GM12865 (cell line): Measurements from ENCODE around the gene SMARCA4.
"Not testable (repeated sequence)": the region's sequence is repeated elsewhere in the genome, so short reads cannot be mapped to it uniquely, and the experiment has no call there.

ENCODE experiments used
- DNase-seq: peaks from one replicate; pipeline ENCODE4 v3.0.0; 2010; ENCODE audit warnings: low read depth
- H3K4me3 ChIP-seq: 2 replicates; pipeline ENCODE4 v1.5.1; 2011; ENCODE audit warnings: mild to moderate bottlenecking, low read depth, low read length, control low read depth
- CTCF ChIP-seq: IDR thresholded peaks from 2 replicates; pipeline ENCODE4 v1.5.1; 2011; ENCODE audit warnings: low read length, control low read depth, low read depth, inconsistent platforms; ENCODE audit not compliant: insufficient read depth; ENCODE audit errors: missing control alignments

SMARCA4 gene

GRCh38 chr19:11098861-11099260 lies 138.0 kb downstream of the SMARCA4 start:
- TF ChIP-seq CTCF = no peak
- DNase-seq = no peak
- H3K4me3 ChIP-seq = no peak overlapping the region

GRCh38 chr19:11100049-11100448 lies 139.2 kb downstream of the SMARCA4 start:
- no peak for DNase-seq
- no peak for TF ChIP-seq CTCF
- no peak overlapping the region for H3K4me3 ChIP-seq

- no peak for TF ChIP-seq CTCF
- H3K4me3 ChIP-seq = no peak overlapping the region
- DNase-seq = no peak
Observed at GRCh38 chr19:11101057-11101456, 140.2 kb downstream of the SMARCA4 start.

- DNase-seq = no peak
- TF ChIP-seq CTCF = no peak
- H3K4me3 ChIP-seq = no peak overlapping the region
Observed at GRCh38 chr19:11102944-11103343, 142.1 kb downstream of the SMARCA4 start.

- H3K4me3 ChIP-seq, DNase-seq: not testable (repeated sequence)
Observed at GRCh38 chr19:11103667-11104066, 142.8 kb downstream of the SMARCA4 start.

GRCh38 chr19:11105014-11105636 lies 144.3 kb downstream of the SMARCA4 start:
- no peak for DNase-seq

GRCh38 chr19:11106477-11106876 lies 145.6 kb downstream of the SMARCA4 start:
- no peak for DNase-seq
- no peak for TF ChIP-seq CTCF
- H3K4me3 ChIP-seq = no peak overlapping the region

More at GRCh38 chr19:11105014-11105636, 144.3 kb downstream of the SMARCA4 start:
- no peak for TF ChIP-seq CTCF
- no peak overlapping the region for H3K4me3 ChIP-seq

GRCh38 chr19:11108746-11109145 lies 147.9 kb downstream of the SMARCA4 start:
- no peak overlapping the region for H3K4me3 ChIP-seq
- TF ChIP-seq CTCF = no peak
- no peak for DNase-seq
